PC-3 (cell line): ENCODE data around the gene C22orf23. TPM values are rescaled to one million over a fixed set of nuclear protein-coding genes. Genes with fewer than 3 reads are reported as not detected.

Experiments used
- ATAC-seq: fragments of 200-7000 bp; cut with Tn5 transposase; 2 replicates; pipeline ENCODE4 v1.9.1; 2020; ENCODE audit warnings: mild to moderate bottlenecking, moderate library complexity
- BruUV-seq: library from RNA; stranded (reverse); fragments of 400-500 nt; replicated peaks from 2 replicates; lab custom pipeline; 2021; lab: Mats Ljungman, UMichigan
- CTCF ChIA-PET: fragments of 300-600 bp; sonication (Branson Sonifier 250); formaldehyde crosslinking; loops from one replicate; lab custom pipeline; 2022; ENCODE audit warnings: antibody characterized with exemption; lab: Charles Lee
- POLR2A ChIA-PET: fragments of 300-600 bp; sonication (Branson Sonifier 250); formaldehyde crosslinking; loops from one replicate; lab custom pipeline; 2022; ENCODE audit warnings: antibody characterized with exemption; ENCODE audit not compliant: unreplicated experiment; lab: Charles Lee
- DNase-seq: peaks from one replicate; pipeline ENCODE4 v3.0.0-alpha.2; 2015
- H2AFZ ChIP-seq: fragments of 300-600 bp; sonication (generic); 2 replicates; pipeline ENCODE4 v1.6.0; 2016; ENCODE audit warnings: antibody characterized with exemption, low read length
- H3F3A ChIP-seq: fragments of 300-600 bp; sonication (generic); one replicate; pipeline ENCODE4 v1.6.0; 2017; ENCODE audit warnings: antibody characterized with exemption, low read length, control low read depth, mild to moderate bottlenecking; ENCODE audit not compliant: unreplicated experiment
- H3K27ac ChIP-seq: fragments of 300-600 bp; sonication (generic); 2 replicates; pipeline ENCODE4 v1.5.1; 2016; ENCODE audit warnings: mild to moderate bottlenecking, low read length
- H3K27me3 ChIP-seq: fragments of 300-600 bp; sonication (generic); 2 replicates; pipeline ENCODE4 v1.6.1; 2016; ENCODE audit warnings: low read length, mixed read lengths
- H3K36me3 ChIP-seq: fragments of 300-600 bp; sonication (generic); 2 replicates; pipeline ENCODE4 v1.6.1; 2016; ENCODE audit warnings: low read depth, mixed run types, low read length, mixed read lengths
- H3K4me1 ChIP-seq: fragments of 300-600 bp; sonication (generic); 2 replicates; pipeline ENCODE4 v1.5.1; 2016; ENCODE audit warnings: low read length; ENCODE audit not compliant: insufficient read depth
- H3K4me2 ChIP-seq: fragments of 300-600 bp; sonication (generic); 2 replicates; pipeline ENCODE4 v1.6.0; 2016; ENCODE audit warnings: low read length
- H3K4me3 ChIP-seq: fragments of 300-600 bp; sonication (generic); 2 replicates; pipeline ENCODE4 v1.5.1; 2016; ENCODE audit warnings: mild to moderate bottlenecking, low read length, mixed read lengths
- H3K79me2 ChIP-seq: fragments of 300-600 bp; sonication (generic); 2 replicates; pipeline ENCODE4 v1.6.1; 2017; ENCODE audit warnings: low read length, mixed read lengths
- H3K9ac ChIP-seq: fragments of 300-600 bp; sonication (generic); 2 replicates; pipeline ENCODE4 v1.6.0; 2016; ENCODE audit warnings: mild to moderate bottlenecking, low read length
- H3K9me2 ChIP-seq: fragments of 300-600 bp; sonication (generic); replicated peaks from 2 replicates; pipeline ENCODE4 v1.6.1; 2016; ENCODE audit warnings: mixed run types, low read length, mixed read lengths
- H3K9me3 ChIP-seq: fragments of 300-600 bp; sonication (generic); 2 replicates; pipeline ENCODE4 v1.6.1; 2016; ENCODE audit warnings: low read length, mixed read lengths
- H4K20me1 ChIP-seq: fragments of 300-600 bp; sonication (generic); 2 replicates; pipeline ENCODE4 v1.6.1; 2016; ENCODE audit warnings: low read length, mixed read lengths
- EZH2 ChIP-seq: fragments of 300-600 bp; sonication (generic); IDR thresholded peaks from one replicate; pipeline ENCODE4 v1.6.1; 2017; ENCODE audit warnings: antibody characterized with exemption, mild to moderate bottlenecking, low read length; ENCODE audit not compliant: unreplicated experiment
- EZH2phosphoT487 ChIP-seq: fragments of 300-600 bp; sonication (generic); IDR thresholded peaks from 2 replicates; pipeline ENCODE4 v1.6.1; 2018; ENCODE audit warnings: mild to moderate bottlenecking, antibody characterized with exemption, low read length, borderline replicate concordance
- intact Hi-C: fragments of 100-400 bp; cut with micrococcal nuclease; formaldehyde crosslinking; loops from 2 replicates; pipeline ENCODE4 v1.9.0; 2023
- total RNA-seq: library from RNA; depleted of rRNA; stranded (reverse); fragments of >200 nt; gene quantifications from 2 replicates; pipeline ENCODE4 v1.2.3, GENCODE V29; 2014
- TF ChIP-seq, protein P1 (sequence below): fragments of 300-600 bp; sonication (generic); conservative IDR thresholded peaks from 2 replicates; pipeline ENCODE4 v1.5.1; 2017; ENCODE audit warnings: antibody characterized with exemption, low read depth, mild to moderate bottlenecking, low read length

The C22orf23 gene
- total RNA-seq, 1 experiment from 2014 or later, result 0.69 TPM

DNA sequence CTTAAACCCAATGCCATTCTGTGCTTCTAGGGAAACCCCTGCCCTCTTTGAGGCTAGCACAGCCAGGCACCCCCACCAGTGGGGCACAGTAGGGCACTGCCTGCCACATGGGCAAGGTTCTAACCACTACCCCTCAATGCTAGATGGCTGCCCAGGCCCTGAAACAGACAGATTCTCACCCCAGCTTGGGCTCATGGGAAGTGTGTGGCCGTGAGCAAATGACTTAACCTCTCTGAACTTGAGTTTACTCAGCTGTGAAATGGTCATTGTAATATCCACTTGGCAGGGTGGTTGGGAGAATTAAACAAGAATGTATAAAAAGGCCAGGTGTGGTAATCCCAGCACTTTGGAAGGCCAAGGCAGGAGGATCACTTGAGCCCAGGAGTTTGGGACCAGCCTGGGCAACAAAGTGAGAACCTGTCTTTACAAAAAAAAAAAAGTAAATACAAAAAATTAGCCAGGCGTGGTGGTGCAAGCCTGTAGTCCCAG, 22.4 kb downstream of the C22orf23 start:
- DNase-seq (no peak), ATAC-seq (no peak)
- H3K9ac ChIP-seq, result no peak overlapping the region
- no peaks in the 10 kb centered on the region; the same call in 1 of the 2 replicates for H3K36me3 ChIP-seq
- no peak overlapping the region for H3K4me2 ChIP-seq
- no peaks in the 10 kb centered on the region for H3F3A ChIP-seq
- peaks cover 10% of the 10 kb centered on the region for H3K4me1 ChIP-seq
- H4K20me1 ChIP-seq, result no peaks in the 10 kb centered on the region
- CTCF ChIA-PET, result interaction anchor here (1.0 kb wide), 1 partner anchor 23 kb away, joined by 4 read pairs; the partner anchor contains the start of genes C22orf23 and POLR2F
- no peak overlapping the region for H2AFZ ChIP-seq
- POLR2A ChIA-PET, result no interaction called here
- H3K27ac ChIP-seq, result no peak overlapping the region
- TF ChIP-seq EZH2phosphoT487, result no peak
- TF ChIP-seq, protein P1, sequence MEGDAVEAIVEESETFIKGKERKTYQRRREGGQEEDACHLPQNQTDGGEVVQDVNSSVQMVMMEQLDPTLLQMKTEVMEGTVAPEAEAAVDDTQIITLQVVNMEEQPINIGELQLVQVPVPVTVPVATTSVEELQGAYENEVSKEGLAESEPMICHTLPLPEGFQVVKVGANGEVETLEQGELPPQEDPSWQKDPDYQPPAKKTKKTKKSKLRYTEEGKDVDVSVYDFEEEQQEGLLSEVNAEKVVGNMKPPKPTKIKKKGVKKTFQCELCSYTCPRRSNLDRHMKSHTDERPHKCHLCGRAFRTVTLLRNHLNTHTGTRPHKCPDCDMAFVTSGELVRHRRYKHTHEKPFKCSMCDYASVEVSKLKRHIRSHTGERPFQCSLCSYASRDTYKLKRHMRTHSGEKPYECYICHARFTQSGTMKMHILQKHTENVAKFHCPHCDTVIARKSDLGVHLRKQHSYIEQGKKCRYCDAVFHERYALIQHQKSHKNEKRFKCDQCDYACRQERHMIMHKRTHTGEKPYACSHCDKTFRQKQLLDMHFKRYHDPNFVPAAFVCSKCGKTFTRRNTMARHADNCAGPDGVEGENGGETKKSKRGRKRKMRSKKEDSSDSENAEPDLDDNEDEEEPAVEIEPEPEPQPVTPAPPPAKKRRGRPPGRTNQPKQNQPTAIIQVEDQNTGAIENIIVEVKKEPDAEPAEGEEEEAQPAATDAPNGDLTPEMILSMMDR, result no peak
- no peak for TF ChIP-seq EZH2
- no TSS peak for BruUV-seq
- no peaks in the 10 kb centered on the region for H3K9me2 ChIP-seq
- intact Hi-C loops, result loop anchor here (5.0 kb wide), 1 partner anchor 44 kb away; no protein-coding TSS in a partner anchor
- H3K9me3 ChIP-seq, result no peaks in the 10 kb centered on the region
- no peaks in the 10 kb centered on the region for H3K79me2 ChIP-seq
- no peaks in the 10 kb centered on the region for H3K27me3 ChIP-seq
- H3K4me3 ChIP-seq, result no peak overlapping the region

- POLR2A ChIA-PET, result no interaction called here
- H3K9me3 ChIP-seq, result no peaks in the 10 kb centered on the region
- H3K4me3 ChIP-seq, result no peak overlapping the region
- DNase-seq (peak; percentile 31), ATAC-seq (peak; percentile 33; the same call in 1 of the 2 replicates)
- no peaks in the 10 kb centered on the region for H3K27me3 ChIP-seq
- no peaks in the 10 kb centered on the region for H4K20me1 ChIP-seq
- TF ChIP-seq, protein P1, result peak; percentile 45
- TF ChIP-seq EZH2, result no peak
- no peak for TF ChIP-seq EZH2phosphoT487
- H3K4me1 ChIP-seq, result peaks cover 10% of the 10 kb centered on the region
- H3K27ac ChIP-seq, result no peak overlapping the region
- H3K36me3 ChIP-seq, result no peaks in the 10 kb centered on the region; the same call in 1 of the 2 replicates
- H3K4me2 ChIP-seq, result no peak overlapping the region
- intact Hi-C loops, result loop anchor here (5.0 kb wide), 1 partner anchor 43 kb away; no protein-coding TSS in a partner anchor
- H2AFZ ChIP-seq, result no peak overlapping the region
- CTCF ChIA-PET, result no interaction called here
- no peaks in the 10 kb centered on the region for H3K9me2 ChIP-seq
- no TSS peak for BruUV-seq
- H3K79me2 ChIP-seq, result no peaks in the 10 kb centered on the region
- H3F3A ChIP-seq, result no peaks in the 10 kb centered on the region
- H3K9ac ChIP-seq, result no peak overlapping the region
Measured at GRCh38 chr22:37930270-37930951, 23.0 kb downstream of the C22orf23 start.

DNA sequence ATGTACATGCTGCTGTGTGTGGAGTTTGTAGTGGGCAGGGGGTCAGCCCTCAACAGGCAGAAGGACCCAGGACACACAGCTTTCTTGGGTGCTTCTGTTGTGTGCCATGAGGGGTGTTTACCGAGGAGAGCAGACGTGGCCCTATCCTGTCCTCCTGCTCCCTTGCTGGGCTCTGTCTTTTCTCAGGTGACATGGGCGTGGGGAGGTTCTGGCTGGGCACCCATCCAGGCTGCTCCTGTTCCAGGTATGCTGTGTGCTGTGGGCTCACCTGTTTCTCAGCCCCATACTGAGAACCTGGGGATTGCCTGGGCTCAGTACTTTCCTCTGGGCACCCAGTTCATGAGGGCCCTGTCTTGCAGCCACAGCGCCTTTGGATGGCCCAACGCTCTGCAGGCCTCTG, 24.0 kb downstream of the C22orf23 start:
- Histone ChIP-seq H3K9me2 (no peaks in the 10 kb centered on the region), H3K9ac (no peak overlapping the region), H3K4me2 (no peak overlapping the region), H3F3A (no peaks in the 10 kb centered on the region), H3K27ac (no peak overlapping the region), H3K27me3 (no peaks in the 10 kb centered on the region), H3K9me3 (no peaks in the 10 kb centered on the region), H2AFZ (no peak overlapping the region), H4K20me1 (no peaks in the 10 kb centered on the region), H3K79me2 (no peaks in the 10 kb centered on the region), H3K36me3 (no peaks in the 10 kb centered on the region; the same call in 1 of the 2 replicates), H3K4me1 (peaks cover 10% of the 10 kb centered on the region), H3K4me3 (no peak overlapping the region)
- POLR2A ChIA-PET, result no interaction called here
- DNase-seq (no peak), ATAC-seq (no peak)
- BruUV-seq, result no TSS peak
- intact Hi-C loops, result no loop called here
- TF ChIP-seq EZH2phosphoT487, result no peak
- CTCF ChIA-PET, result no interaction called here
